K562 (cell line): ENCODE data around the gene DGCR2. TPM values are rescaled to one million over a fixed set of nuclear protein-coding genes. Genes with fewer than 3 reads are reported as not detected.
A peak's percentile ranks its signal among the peaks of the same experiment; 100 is the strongest.

Experiments used
- ATAC-seq: fragments of 200-7000 bp; cut with Tn5 transposase; 3 replicates; pipeline ENCODE4 v1.9.1; 2020; ENCODE audit warnings: moderate library complexity
- BruUV-seq: library from RNA; stranded (reverse); fragments of 400-500 nt; replicated peaks from 2 replicates; lab custom pipeline; 2021; lab: Mats Ljungman, UMichigan
- CTCF ChIA-PET: fragments of 300-600 bp; formaldehyde crosslinking; extraction: SDS; loops from one replicate; lab custom pipeline; 2021; ENCODE audit warnings: low intra/inter-chr PET ratio; lab: Yijun Ruan, JAX
- POLR2A ChIA-PET: fragments of 300-600, 350-650 bp; sonication (Branson Sonifier 250); formaldehyde crosslinking; extraction: SDS; loops from one replicate; lab custom pipeline; 2021; ENCODE audit warnings: antibody characterized with exemption, inconsistent platforms; lab: Yijun Ruan, JAX
- DNase-seq, 4 experiments: peaks; one replicate each; pipeline versions ENCODE4 v3.0.0 to v3.0.0-alpha.2; 2011 to 2018; ENCODE audit warnings: low spot score in 3 of 4, mixed read lengths in 3 of 4; ENCODE audit errors: extremely low read depth in 1 of 4
- FAIRE-seq: peaks from 2 replicates; lab custom pipeline; 2011; peaks lifted over from hg19 to GRCh38; lab: Jason Lieb, UNC
- H2AFZ ChIP-seq: 2 replicates; pipeline ENCODE4 v1.6.0; 2011; ENCODE audit warnings: low read depth, low read length, control low read depth, inconsistent platforms
- H3K27ac ChIP-seq: fragments of 200-600 bp; 3 replicates; pipeline ENCODE4 v1.8.0; 2011; ENCODE audit warnings: low read depth, mild to moderate bottlenecking, control low read depth, inconsistent platforms, low read length, moderate library complexity, mixed read lengths; ENCODE audit errors: extremely low read depth
- H3K27me3 ChIP-seq, 2 experiments: fragments of 300-600 bp in 1 of 2; 2 replicates in 1 of 2; 3 replicates in 1 of 2; pipeline versions ENCODE4 v1.6.0 to v1.8.0; 2011; ENCODE audit warnings: inconsistent platforms in 2 of 2, low read length in 2 of 2, mild to moderate bottlenecking in 1 of 2, mixed read lengths in 1 of 2, moderate library complexity in 1 of 2; ENCODE audit not compliant: control insufficient read depth in 2 of 2, insufficient read depth in 2 of 2
- H3K36me3 ChIP-seq: fragments of 300-600 bp; 3 replicates; pipeline ENCODE4 v1.8.0; 2011; ENCODE audit warnings: mild to moderate bottlenecking, low read length, inconsistent platforms; ENCODE audit not compliant: control insufficient read depth, insufficient read depth
- H3K4me1 ChIP-seq, 2 experiments: fragments of 200-600 bp in 1 of 2; replicated peaks in 1 of 2; 2 replicates in 1 of 2; 3 replicates in 1 of 2; pipeline versions ENCODE4 v1.5.1 to v1.8.0; 2011; ENCODE audit warnings: inconsistent platforms in 2 of 2, low read length in 2 of 2, mild to moderate bottlenecking in 1 of 2, mixed read lengths in 1 of 2, moderate library complexity in 1 of 2; ENCODE audit not compliant: control insufficient read depth in 2 of 2, insufficient read depth in 2 of 2
- H3K4me2 ChIP-seq: 2 replicates; pipeline ENCODE4 v1.6.1; 2011; ENCODE audit warnings: low read length, control low read depth, inconsistent platforms, mixed read lengths; ENCODE audit not compliant: insufficient read depth
- H3K4me3 ChIP-seq: fragments of 200-600 bp; sonication (generic), shearing (Covaris generic); 2 replicates; pipeline ENCODE4 v1.5.1; 2016; ENCODE audit warnings: control low read depth, inconsistent platforms
- H3K79me2 ChIP-seq: fragments of 200-600 bp; 3 replicates; pipeline ENCODE4 v1.8.0; 2011; ENCODE audit warnings: low read length, inconsistent platforms; ENCODE audit not compliant: control insufficient read depth, insufficient read depth
- H3K9ac ChIP-seq, 2 experiments: 2 replicates each; pipeline versions ENCODE4 v1.6.0 to v1.6.1; 2011; ENCODE audit warnings: low read depth in 2 of 2, low read length in 2 of 2, control low read depth in 1 of 2, inconsistent platforms in 1 of 2, mild to moderate bottlenecking in 1 of 2, mixed read lengths in 1 of 2; ENCODE audit not compliant: insufficient read depth in 1 of 2
- H3K9me1 ChIP-seq: one replicate; pipeline ENCODE4 v1.6.0; 2011; ENCODE audit warnings: inconsistent platforms, mild to moderate bottlenecking, low read length, moderate library complexity; ENCODE audit not compliant: control insufficient read depth, insufficient read depth
- H3K9me3 ChIP-seq: replicated peaks from 2 replicates; pipeline ENCODE4 v1.5.1; 2011; ENCODE audit warnings: low read depth, low read length, inconsistent platforms; ENCODE audit not compliant: control insufficient read depth, insufficient read depth
- H4K20me1 ChIP-seq: replicated peaks from 2 replicates; pipeline ENCODE4 v1.6.1; 2011; ENCODE audit warnings: low read length, inconsistent platforms, mixed read lengths; ENCODE audit not compliant: control insufficient read depth, insufficient read depth
- CXXC5 ChIP-seq: fragments of 250-450 bp; sonication (Bioruptor Pico); IDR thresholded peaks from 2 replicates; pipeline ENCODE4 v1.8.0; 2022; ENCODE audit warnings: inconsistent platforms, mild to moderate bottlenecking, moderate library complexity
- ELF1 ChIP-seq: fragments of 200-800 bp; sonication (Bioruptor generic); IDR thresholded peaks from 2 replicates; pipeline ENCODE4 v1.6.1; 2016; ENCODE audit warnings: missing genetic modification characterization, missing compliant biosample characterization
- FOXK2 ChIP-seq, 2 experiments: fragments of 450-650 bp; IDR thresholded peaks in 1 of 2; conservative IDR thresholded peaks in 1 of 2; 2 replicates each; pipeline ENCODE4 v1.6.1; 2016; ENCODE audit warnings: low read depth in 2 of 2, mild to moderate bottlenecking in 1 of 2
- KLF1 ChIP-seq: fragments of 450-650 bp; IDR thresholded peaks from 2 replicates; pipeline ENCODE4 v1.6.1; 2016; ENCODE audit warnings: missing genetic modification characterization, missing compliant biosample characterization
- MBD2 ChIP-seq: sonication (generic); IDR thresholded peaks from 2 replicates; pipeline ENCODE4 v1.6.1; 2016; ENCODE audit warnings: low read depth, borderline replicate concordance
- RBM25 ChIP-seq: fragments of 200-400 bp; formaldehyde crosslinking; IDR thresholded peaks from 2 replicates; pipeline ENCODE4 v1.6.1; 2018; ENCODE audit warnings: low read length, low read depth, moderate library complexity; ENCODE audit not compliant: severe bottlenecking
- SMAD4 ChIP-seq: fragments of 250-450 bp; sonication (Bioruptor Pico); conservative IDR thresholded peaks from 2 replicates; pipeline ENCODE4 v1.8.0; 2021; ENCODE audit warnings: inconsistent platforms, mild to moderate bottlenecking, moderate library complexity
- SMARCA5 ChIP-seq: fragments of 450-650 bp; IDR thresholded peaks from 2 replicates; pipeline ENCODE4 v1.6.1; 2016
- SRSF1 ChIP-seq: fragments of 200-400 bp; formaldehyde crosslinking; IDR thresholded peaks from 2 replicates; pipeline ENCODE4 v1.6.1; 2017; ENCODE audit warnings: mild to moderate bottlenecking, low read depth, low read length, moderate library complexity
- SUPT5H ChIP-seq: fragments of 450-650 bp; IDR thresholded peaks from 2 replicates; pipeline ENCODE4 v1.6.1; 2016
- THRB ChIP-seq: fragments of 450-650 bp; formaldehyde crosslinking; conservative IDR thresholded peaks from 2 replicates; pipeline ENCODE4 v1.4.0; 2022; ENCODE audit warnings: mild to moderate bottlenecking, missing genetic modification characterization
- XRCC5 ChIP-seq: fragments of 200-400 bp; formaldehyde crosslinking; IDR thresholded peaks from 2 replicates; pipeline ENCODE4 v1.6.1; 2017; ENCODE audit warnings: low read depth, mild to moderate bottlenecking, low read length
- ZBED1 ChIP-seq: IDR thresholded peaks from 2 replicates; pipeline ENCODE4 v1.6.1; 2014
- ZC3H4 ChIP-seq: sonication (generic); formaldehyde crosslinking; IDR thresholded peaks from 2 replicates; pipeline ENCODE4 v1.9.0; 2021; ENCODE audit warnings: missing genetic modification reagents, borderline replicate concordance
- ZNF121 ChIP-seq: sonication (generic); formaldehyde crosslinking; conservative IDR thresholded peaks from 2 replicates; pipeline ENCODE4 v1.8.0; 2022; ENCODE audit warnings: missing genetic modification reagents
- ZNF133 ChIP-seq: fragments of 250-450 bp; sonication (Bioruptor Pico); IDR thresholded peaks from 2 replicates; pipeline ENCODE4 v1.4.0; 2020; ENCODE audit warnings: mild to moderate bottlenecking
- ZNF134 ChIP-seq: fragments of 250-450 bp; sonication (Bioruptor Pico); conservative IDR thresholded peaks from 2 replicates; pipeline ENCODE4 v1.4.0; 2020
- WGBS: fragments of 100-300 bp; shearing (Covaris generic); methylation state at CpG from one replicate; pipeline ENCODE4 v1.1.6; 2016; ENCODE audit warnings: low coverage, mixed read lengths; ENCODE audit not compliant: insufficient coverage; ENCODE audit errors: missing lambda C conversion rate; 5-methylcytosine and 5-hydroxymethylcytosine counted together
- in situ Hi-C: fragments of 300-500 bp; cut with MboI; formaldehyde crosslinking; loops from 4 replicates; pipeline ENCODE4 v1.15.0; 2018; ENCODE audit warnings: inconsistent platforms, mixed read lengths
- intact Hi-C: fragments of 100-400 bp; cut with micrococcal nuclease; formaldehyde crosslinking; loops from 2 replicates; pipeline ENCODE4 v1.14.2; 2022
- polyA plus RNA-seq, 8 experiments: library from polyadenylated mRNA; depleted of rRNA in 4 of 8; stranded (reverse) in 5 of 8; unstranded in 3 of 8; fragments of >200 nt; fragmentation: Nextera tagmentation in 2 of 8; fragmentation: Illumina TruSeq in 1 of 8; extraction: Ambion mirVana in 2 of 8; extraction: Trizol in 1 of 8; gene quantifications; 2 replicates each; pipeline versions ENCODE4 v1.2.1 to v1.2.3, GENCODE V29; 2011 to 2014; ENCODE audit warnings: inconsistent platforms in 1 of 8, missing spikeins in 1 of 8
- total RNA-seq, 7 experiments: library from RNA; depleted of rRNA in 6 of 7; stranded (reverse); fragments of >200 nt in 6 of 7; fragmentation: Illumina TruSeq in 2 of 7; extraction: Trizol in 2 of 7; gene quantifications; 2 replicates each; pipeline versions ENCODE4 v1.2.1 to v1.2.3, GENCODE V29; 2011 to 2021; ENCODE audit warnings: low replicate concordance in 1 of 7
- TF ChIP-seq, protein P1 (sequence below): sonication (generic); formaldehyde crosslinking; IDR thresholded peaks from 2 replicates; pipeline ENCODE4 v1.8.0; 2023; ENCODE audit warnings: mild to moderate bottlenecking, missing genetic modification reagents

Gene DGCR2
- total and polyA plus RNA-seq, 9 of the 15 experiments (the other 6 are each of a cell fraction or from before 2014, with no cell fraction given) = 0.69 to 101 (median 56.4) TPM

DNA sequence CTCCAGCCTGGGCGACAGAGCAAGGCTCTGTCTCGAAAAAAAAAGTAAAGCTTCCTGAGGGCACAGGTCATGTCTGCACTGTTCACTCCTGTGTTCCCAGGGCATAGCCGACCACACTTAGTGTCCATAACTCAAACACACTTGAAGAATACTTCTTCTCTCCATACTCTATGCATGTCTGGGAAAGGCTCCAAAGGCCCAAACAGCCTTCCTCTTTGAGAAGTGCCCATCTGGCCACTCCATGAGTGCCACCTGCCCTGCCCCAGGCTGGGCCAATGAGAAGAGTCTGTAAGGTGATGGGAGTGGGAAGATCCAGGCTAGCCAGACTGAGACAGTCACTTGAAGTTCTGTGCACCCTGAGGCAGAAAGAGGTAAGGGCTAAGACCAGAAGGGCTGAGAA, 24.7 kb downstream of the DGCR2 start (continued):
- TF ChIP-seq MBD2 = no peak
- TF ChIP-seq SMARCA5 = no peak
- 0 out of 2 replicates have a peak, but pooled peaks have one; percentile 11 for TF ChIP-seq SMAD4 (CRISPR knock-in tag)
- no peak for TF ChIP-seq SRSF1
- TF ChIP-seq ZNF133 = 0 out of 2 replicates have a peak, but pooled peaks have one; percentile 30

- WGBS = 92% methylated on average over 1 of the region's 1 CpG
- no peak overlapping the region for H3K9ac ChIP-seq
- no TSS peak for BruUV-seq
- no peak overlapping the region for H3K4me3 ChIP-seq
- POLR2A ChIA-PET = interaction anchor here (0.7 to 1.3 kb wide), 5 partner anchors 10 to 26 kb away, joined by 3 to 5 read pairs (median 4); partner anchors contain the start of gene DGCR2
- H3K9me3 ChIP-seq = no peaks in the 10 kb centered on the region
- peaks cover 44% of the 10 kb centered on the region for H3K79me2 ChIP-seq
- no peak overlapping the region for H3K4me2 ChIP-seq
- FAIRE-seq = no peak
- DNase-seq = peak in 1 of 4 experiments; percentile 26
- no peak for ATAC-seq
- in situ Hi-C loops = no loop called here
- intact Hi-C loops = no loop called here
- 0 out of 2 replicates have a peak, but pooled peaks have one; percentile 54 for TF ChIP-seq THRB (CRISPR knock-in tag)
- no peak for TF ChIP-seq SUPT5H
- no peak for TF ChIP-seq KLF1
- TF ChIP-seq, protein P1, sequence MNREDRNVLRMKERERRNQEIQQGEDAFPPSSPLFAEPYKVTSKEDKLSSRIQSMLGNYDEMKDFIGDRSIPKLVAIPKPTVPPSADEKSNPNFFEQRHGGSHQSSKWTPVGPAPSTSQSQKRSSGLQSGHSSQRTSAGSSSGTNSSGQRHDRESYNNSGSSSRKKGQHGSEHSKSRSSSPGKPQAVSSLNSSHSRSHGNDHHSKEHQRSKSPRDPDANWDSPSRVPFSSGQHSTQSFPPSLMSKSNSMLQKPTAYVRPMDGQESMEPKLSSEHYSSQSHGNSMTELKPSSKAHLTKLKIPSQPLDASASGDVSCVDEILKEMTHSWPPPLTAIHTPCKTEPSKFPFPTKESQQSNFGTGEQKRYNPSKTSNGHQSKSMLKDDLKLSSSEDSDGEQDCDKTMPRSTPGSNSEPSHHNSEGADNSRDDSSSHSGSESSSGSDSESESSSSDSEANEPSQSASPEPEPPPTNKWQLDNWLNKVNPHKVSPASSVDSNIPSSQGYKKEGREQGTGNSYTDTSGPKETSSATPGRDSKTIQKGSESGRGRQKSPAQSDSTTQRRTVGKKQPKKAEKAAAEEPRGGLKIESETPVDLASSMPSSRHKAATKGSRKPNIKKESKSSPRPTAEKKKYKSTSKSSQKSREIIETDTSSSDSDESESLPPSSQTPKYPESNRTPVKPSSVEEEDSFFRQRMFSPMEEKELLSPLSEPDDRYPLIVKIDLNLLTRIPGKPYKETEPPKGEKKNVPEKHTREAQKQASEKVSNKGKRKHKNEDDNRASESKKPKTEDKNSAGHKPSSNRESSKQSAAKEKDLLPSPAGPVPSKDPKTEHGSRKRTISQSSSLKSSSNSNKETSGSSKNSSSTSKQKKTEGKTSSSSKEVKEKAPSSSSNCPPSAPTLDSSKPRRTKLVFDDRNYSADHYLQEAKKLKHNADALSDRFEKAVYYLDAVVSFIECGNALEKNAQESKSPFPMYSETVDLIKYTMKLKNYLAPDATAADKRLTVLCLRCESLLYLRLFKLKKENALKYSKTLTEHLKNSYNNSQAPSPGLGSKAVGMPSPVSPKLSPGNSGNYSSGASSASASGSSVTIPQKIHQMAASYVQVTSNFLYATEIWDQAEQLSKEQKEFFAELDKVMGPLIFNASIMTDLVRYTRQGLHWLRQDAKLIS (CRISPR knock-in tag) = no peak
- TF ChIP-seq RBM25 = peak; percentile 58
- no peak for TF ChIP-seq XRCC5
- TF ChIP-seq FOXK2 (conservative IDR thresholded peaks at IDR 0.05 in 1 of 2, IDR thresholded peaks at IDR 0.05 in 1 of 2; ENCODE audit: low read depth in 2 of 2) = no peak
- no peak for TF ChIP-seq ZC3H4 (CRISPR knock-in tag)
- TF ChIP-seq ZNF134 = no peak
- 0 out of 2 replicates have a peak, but pooled peaks have one; percentile 17 for TF ChIP-seq CXXC5 (CRISPR knock-in tag)
- TF ChIP-seq ELF1 (tag) = 0 out of 2 replicates have a peak, but pooled peaks have one; percentile 21
- TF ChIP-seq ZBED1 = no peak
- peak; percentile 83 for TF ChIP-seq ZNF121
- H3K27me3 ChIP-seq = no peaks in the 10 kb centered on the region
- peaks cover 18% of the 10 kb centered on the region; the same call in 1 of the 2 replicates for H4K20me1 ChIP-seq
- H3K9me1 ChIP-seq = peaks cover 9% of the 10 kb centered on the region
- peaks cover 35% of the 10 kb centered on the region for H3K36me3 ChIP-seq
- H3K27ac ChIP-seq = no peak overlapping the region
- H2AFZ ChIP-seq = no peak overlapping the region
- no peaks in the 10 kb centered on the region for H3K4me1 ChIP-seq
- CTCF ChIA-PET = no interaction called here
These were observed 25.7 kb downstream of the DGCR2 start for GRCh38 chr22:19096555-19096954.
